ENCODE results near the gene ADH7.

ADH7 gene

DNA sequence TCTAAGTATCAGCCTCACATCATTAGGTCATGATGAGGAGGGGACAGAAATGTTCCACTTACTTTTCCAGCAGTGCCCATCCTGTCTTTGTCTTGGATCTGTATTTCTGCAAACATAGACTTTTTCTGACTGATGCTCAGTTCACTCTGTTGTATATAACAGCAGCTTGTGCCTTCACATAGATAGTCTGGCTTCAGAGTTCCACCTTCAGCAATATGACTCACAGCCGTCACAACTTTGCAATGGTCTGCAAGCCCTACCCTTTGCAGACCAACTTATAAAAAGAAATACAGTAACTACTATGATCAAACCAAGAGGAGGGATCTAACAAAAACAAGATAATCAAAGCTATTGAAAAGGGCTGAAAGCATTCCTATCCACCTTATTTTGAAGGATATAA, at the start of gene ADH7:
TSS of gene ADH7 (minus strand) at position 189 of the 400 bp plus-strand sequence. CDS start at position 80, 109 bp downstream.
- H3K27me3 ChIP-seq (ENCODE audit: control insufficient read depth, insufficient read depth, low read length): no peaks in the 10 kb centered on the region
- H3K9me3 ChIP-seq (ENCODE audit: control insufficient read depth, insufficient read depth, low read length): no peaks in the 10 kb centered on the region
- H3K36me3 ChIP-seq (ENCODE audit: control insufficient read depth, insufficient read depth, low read length): no peaks in the 10 kb centered on the region
- H3K9ac ChIP-seq (ENCODE audit: low read depth, low read length): no peak within 1 kb of the TSS
- no peak within 1 kb of the TSS for H3K4me3 ChIP-seq (ENCODE audit: low read depth, low read length)
- H3K4me1 ChIP-seq (ENCODE audit: control insufficient read depth, insufficient read depth, low read length): no peaks in the 10 kb centered on the region

DNA sequence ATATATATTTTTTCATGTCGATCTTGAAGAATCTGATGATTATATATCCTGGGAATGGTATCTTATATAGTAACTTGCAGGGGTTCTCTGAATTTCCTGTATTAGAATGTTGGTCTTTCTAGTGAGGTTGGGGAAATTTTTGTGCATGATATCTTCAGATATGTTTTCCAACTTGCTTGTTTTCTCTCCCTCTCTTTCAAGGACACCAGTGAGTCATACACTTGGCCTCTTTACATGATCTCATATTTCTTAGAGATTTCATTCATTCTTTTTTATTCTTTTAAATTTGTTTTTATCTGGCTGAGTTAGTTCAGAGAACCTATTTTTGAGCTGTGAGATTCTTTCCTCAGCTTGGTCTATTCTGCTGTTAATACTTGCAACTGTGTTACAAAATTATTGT, 48.5 kb upstream of the ADH7 start:
- no peak overlapping the region for H3K9ac ChIP-seq (ENCODE audit: low read depth, low read length)
- H3K4me3 ChIP-seq (ENCODE audit: low read depth, low read length): no peak overlapping the region

DNA sequence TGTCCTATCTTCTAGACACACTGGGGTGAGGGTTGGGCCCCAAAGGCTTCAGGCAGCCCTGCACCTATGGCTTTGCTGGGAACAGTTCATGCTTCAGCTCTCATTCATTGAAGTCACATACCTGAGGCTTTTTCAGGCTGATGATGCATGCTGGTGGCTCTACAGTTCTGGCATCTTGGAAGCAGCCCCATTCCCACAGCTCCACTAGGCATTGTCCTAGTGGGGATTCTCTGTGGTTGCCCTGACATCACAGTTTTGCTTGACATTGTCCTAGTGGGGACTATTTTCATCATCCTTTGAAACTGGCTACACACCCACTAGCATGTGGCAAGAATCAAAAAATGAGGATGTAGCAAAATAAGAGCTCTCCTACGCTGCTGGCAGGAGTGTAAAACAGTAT, 38.0 kb upstream of the ADH7 start:
- no peaks in the 10 kb centered on the region for H3K27me3 ChIP-seq (ENCODE audit: control insufficient read depth, insufficient read depth, low read length)
- H3K9me3 ChIP-seq (ENCODE audit: control insufficient read depth, insufficient read depth, low read length): no peaks in the 10 kb centered on the region
- H3K4me1 ChIP-seq (ENCODE audit: control insufficient read depth, insufficient read depth, low read length): no peaks in the 10 kb centered on the region

More for the DNA sequence above, 48.5 kb upstream of the ADH7 start:
- Histone ChIP-seq H3K36me3 (ENCODE audit: control insufficient read depth, insufficient read depth, low read length) (no peaks in the 10 kb centered on the region), H3K4me1 (ENCODE audit: control insufficient read depth, insufficient read depth, low read length) (no peaks in the 10 kb centered on the region), H3K9me3 (ENCODE audit: control insufficient read depth, insufficient read depth, low read length) (peaks cover 15% of the 10 kb centered on the region), H3K27me3 (ENCODE audit: control insufficient read depth, insufficient read depth, low read length) (no peaks in the 10 kb centered on the region)

GRCh38 chr4:99471896-99472295, 36.8 kb upstream of the ADH7 start:
- no peaks in the 10 kb centered on the region for H3K36me3 ChIP-seq (ENCODE audit: control insufficient read depth, insufficient read depth, low read length)
- H3K9ac ChIP-seq (ENCODE audit: low read depth, low read length): no peak overlapping the region
- no peaks in the 10 kb centered on the region for H3K27me3 ChIP-seq (ENCODE audit: control insufficient read depth, insufficient read depth, low read length)
- H3K4me1 ChIP-seq (ENCODE audit: control insufficient read depth, insufficient read depth, low read length): no peaks in the 10 kb centered on the region
- H3K9me3 ChIP-seq (ENCODE audit: control insufficient read depth, insufficient read depth, low read length): no peaks in the 10 kb centered on the region
- no peak overlapping the region for H3K4me3 ChIP-seq (ENCODE audit: low read depth, low read length)

More for the DNA sequence above, 38.0 kb upstream of the ADH7 start:
- H3K36me3 ChIP-seq (ENCODE audit: control insufficient read depth, insufficient read depth, low read length): no peaks in the 10 kb centered on the region
- H3K9ac ChIP-seq (ENCODE audit: low read depth, low read length): no peak overlapping the region
- no peak overlapping the region for H3K4me3 ChIP-seq (ENCODE audit: low read depth, low read length)

DNA sequence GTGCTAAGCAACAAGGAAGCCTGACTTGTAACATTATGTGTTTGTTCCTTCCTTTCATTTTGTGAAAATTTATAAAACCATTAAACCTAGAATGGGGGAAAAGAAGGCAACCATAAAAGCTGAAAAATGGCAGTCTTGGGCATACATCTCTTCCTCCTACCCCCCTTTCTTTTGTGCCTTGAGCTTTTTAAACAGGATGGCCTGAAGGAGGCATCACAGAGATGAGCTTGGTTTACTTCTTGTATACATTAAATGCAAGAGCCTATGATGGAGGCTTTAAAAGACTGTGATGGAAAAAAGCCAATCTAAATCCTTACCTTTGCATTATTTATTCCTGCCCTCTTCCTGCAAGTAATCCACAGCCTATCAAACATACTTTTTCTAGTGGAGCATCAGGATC, 36.2 kb upstream of the ADH7 start:
- no peaks in the 10 kb centered on the region for H3K4me1 ChIP-seq (ENCODE audit: control insufficient read depth, insufficient read depth, low read length)
- no peaks in the 10 kb centered on the region for H3K27me3 ChIP-seq (ENCODE audit: control insufficient read depth, insufficient read depth, low read length)
- no peaks in the 10 kb centered on the region for H3K9me3 ChIP-seq (ENCODE audit: control insufficient read depth, insufficient read depth, low read length)
- H3K36me3 ChIP-seq (ENCODE audit: control insufficient read depth, insufficient read depth, low read length): no peaks in the 10 kb centered on the region
- H3K9ac ChIP-seq (ENCODE audit: low read depth, low read length): no peak overlapping the region
- no peak overlapping the region for H3K4me3 ChIP-seq (ENCODE audit: low read depth, low read length)

DNA sequence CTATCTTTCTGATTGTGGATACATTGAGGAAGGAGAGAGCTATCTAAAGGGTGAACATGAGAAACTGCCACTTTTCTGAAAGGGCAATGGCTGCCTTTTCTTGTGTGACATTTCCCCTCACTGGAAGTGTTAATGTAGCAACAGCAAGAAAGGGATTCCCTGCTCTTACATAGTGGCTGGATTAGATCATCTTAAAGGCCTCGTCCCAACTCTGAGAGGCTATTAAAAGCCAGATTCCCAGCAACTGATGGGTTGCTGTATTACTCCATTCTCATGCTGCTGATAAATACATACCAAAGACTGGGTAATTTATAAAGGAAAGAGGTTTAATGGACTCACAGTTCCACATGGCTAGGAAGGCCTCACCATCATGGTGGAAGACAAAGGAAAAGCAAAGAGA, 33.7 kb upstream of the ADH7 start:
- H3K9ac ChIP-seq (ENCODE audit: low read depth, low read length): no peak overlapping the region
- H3K4me3 ChIP-seq (ENCODE audit: low read depth, low read length): no peak overlapping the region
- H3K9me3 ChIP-seq (ENCODE audit: control insufficient read depth, insufficient read depth, low read length): no peaks in the 10 kb centered on the region
- H3K36me3 ChIP-seq (ENCODE audit: control insufficient read depth, insufficient read depth, low read length): no peaks in the 10 kb centered on the region
- H3K27me3 ChIP-seq (ENCODE audit: control insufficient read depth, insufficient read depth, low read length): no peaks in the 10 kb centered on the region
- no peaks in the 10 kb centered on the region for H3K4me1 ChIP-seq (ENCODE audit: control insufficient read depth, insufficient read depth, low read length)

DNA sequence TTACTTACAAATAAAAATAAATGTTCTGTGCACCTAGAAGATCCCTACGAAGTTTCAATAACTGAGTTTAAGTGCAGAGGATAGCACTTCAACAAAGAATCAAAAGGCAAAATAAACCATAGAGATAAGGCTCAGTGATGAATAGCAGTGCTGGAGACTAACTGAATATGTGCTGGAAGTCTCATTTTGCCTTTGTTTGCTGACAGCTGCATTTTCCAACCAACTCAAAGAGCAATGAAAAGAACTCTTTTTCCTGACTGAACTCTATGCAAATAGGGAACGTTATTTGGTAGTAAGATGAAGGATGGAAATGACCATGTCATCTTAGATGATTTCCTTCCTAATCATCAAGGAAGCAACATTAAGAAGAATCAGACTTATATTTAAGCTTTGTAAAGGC, 32.7 kb upstream of the ADH7 start:
- no peaks in the 10 kb centered on the region for H3K27me3 ChIP-seq (ENCODE audit: control insufficient read depth, insufficient read depth, low read length)
- no peaks in the 10 kb centered on the region for H3K36me3 ChIP-seq (ENCODE audit: control insufficient read depth, insufficient read depth, low read length)
- H3K9ac ChIP-seq (ENCODE audit: low read depth, low read length): no peak overlapping the region
- H3K4me1 ChIP-seq (ENCODE audit: control insufficient read depth, insufficient read depth, low read length): no peaks in the 10 kb centered on the region
- no peak overlapping the region for H3K4me3 ChIP-seq (ENCODE audit: low read depth, low read length)
- no peaks in the 10 kb centered on the region for H3K9me3 ChIP-seq (ENCODE audit: control insufficient read depth, insufficient read depth, low read length)

DNA sequence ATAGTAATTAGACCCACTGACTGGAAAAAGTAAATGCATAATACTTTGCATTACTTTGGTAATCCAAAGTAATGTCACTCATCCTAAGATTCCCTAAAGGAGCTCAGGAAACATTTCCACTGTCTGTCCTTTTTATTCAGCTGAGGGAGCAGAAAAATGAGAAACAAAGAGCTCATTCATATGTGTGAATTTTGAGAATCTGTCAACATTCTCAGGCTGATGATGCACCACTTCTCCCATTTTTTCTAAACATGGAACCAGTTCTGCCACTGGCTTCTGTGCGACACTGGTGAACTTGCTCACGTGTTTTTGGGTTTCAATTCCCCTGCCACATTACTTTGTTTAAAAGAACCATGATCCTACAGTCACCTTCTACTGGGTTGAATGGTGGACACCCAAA, 28.4 kb upstream of the ADH7 start:
- H3K4me3 ChIP-seq (ENCODE audit: low read depth, low read length): no peak overlapping the region
- H3K9me3 ChIP-seq (ENCODE audit: control insufficient read depth, insufficient read depth, low read length): no peaks in the 10 kb centered on the region
- H3K36me3 ChIP-seq (ENCODE audit: control insufficient read depth, insufficient read depth, low read length): no peaks in the 10 kb centered on the region
- no peaks in the 10 kb centered on the region for H3K27me3 ChIP-seq (ENCODE audit: control insufficient read depth, insufficient read depth, low read length)
- no peak overlapping the region for H3K9ac ChIP-seq (ENCODE audit: low read depth, low read length)
- H3K4me1 ChIP-seq (ENCODE audit: control insufficient read depth, insufficient read depth, low read length): no peaks in the 10 kb centered on the region

DNA sequence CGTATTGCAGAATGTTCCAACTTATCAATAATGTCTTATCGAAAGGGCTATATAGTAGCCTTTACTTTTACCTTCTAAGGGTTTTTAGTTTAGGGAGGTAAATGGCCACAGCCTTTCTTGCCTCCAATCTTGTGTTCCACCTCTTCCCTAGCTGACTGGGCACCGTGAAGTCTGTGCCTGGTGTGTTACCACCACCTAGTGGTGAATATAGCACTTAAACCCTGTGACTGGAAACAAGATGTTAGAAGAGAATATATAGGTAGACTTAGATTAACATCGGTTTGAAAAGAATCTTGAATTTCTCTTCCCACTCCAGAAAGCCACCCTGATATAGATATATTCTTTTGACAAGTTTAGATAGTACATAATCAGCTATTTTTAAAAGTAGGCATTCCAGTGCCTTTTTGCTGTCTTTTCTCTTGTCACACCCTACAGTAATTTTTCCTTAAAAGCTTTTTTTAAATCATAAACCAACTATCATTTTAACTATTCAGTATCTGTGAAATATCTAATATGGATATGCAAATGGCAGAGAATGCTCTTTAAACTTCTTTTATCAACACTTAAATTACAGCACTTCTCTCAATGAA, 27.8 kb upstream of the ADH7 start:
- H3K27me3 ChIP-seq (ENCODE audit: control insufficient read depth, insufficient read depth, low read length): no peaks in the 10 kb centered on the region
- no peak overlapping the region for H3K4me3 ChIP-seq (ENCODE audit: low read depth, low read length)
- H3K9me3 ChIP-seq (ENCODE audit: control insufficient read depth, insufficient read depth, low read length): no peaks in the 10 kb centered on the region
- no peaks in the 10 kb centered on the region for H3K36me3 ChIP-seq (ENCODE audit: control insufficient read depth, insufficient read depth, low read length)
- H3K9ac ChIP-seq (ENCODE audit: low read depth, low read length): no peak overlapping the region
- H3K4me1 ChIP-seq (ENCODE audit: control insufficient read depth, insufficient read depth, low read length): no peaks in the 10 kb centered on the region

DNA sequence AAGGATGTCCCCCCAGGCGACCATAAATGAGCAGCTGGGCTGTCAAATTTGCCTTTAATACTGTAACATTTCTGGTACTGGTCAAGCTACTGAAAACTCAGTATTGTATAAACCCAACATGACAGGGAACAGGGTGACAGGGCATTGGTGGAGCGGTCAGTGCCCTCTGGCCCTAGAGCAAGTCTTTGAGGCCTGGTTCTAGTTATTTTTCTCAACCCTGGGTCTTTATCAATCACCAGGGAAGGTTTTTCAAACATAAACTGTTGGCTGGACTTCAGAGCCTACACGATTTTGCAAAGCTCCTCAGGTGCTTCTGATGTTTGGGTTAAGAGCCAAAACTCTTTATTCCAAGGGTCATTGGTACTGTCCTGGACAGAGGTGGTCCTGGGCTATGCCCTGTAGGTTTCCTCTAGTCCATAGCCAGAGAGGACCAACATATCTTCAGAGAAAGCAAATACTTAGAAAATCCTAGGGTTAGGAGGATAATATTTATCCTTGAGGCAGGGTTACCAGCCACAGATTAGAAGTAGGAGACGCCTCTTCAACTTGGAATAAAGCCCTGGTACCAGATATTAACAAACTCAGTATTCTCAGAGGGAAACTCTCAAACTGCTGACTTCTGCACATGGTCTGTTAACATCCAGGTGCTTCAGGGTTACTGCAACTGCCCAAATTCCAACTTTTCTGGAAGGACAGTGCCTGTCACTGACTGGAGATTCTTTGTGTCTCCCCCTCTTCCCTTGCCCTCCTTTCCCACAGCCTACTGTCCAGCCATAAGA, 26.7 kb upstream of the ADH7 start:
- H3K4me3 ChIP-seq (ENCODE audit: low read depth, low read length): no peak overlapping the region
- no peaks in the 10 kb centered on the region for H3K36me3 ChIP-seq (ENCODE audit: control insufficient read depth, insufficient read depth, low read length)
- no peaks in the 10 kb centered on the region for H3K4me1 ChIP-seq (ENCODE audit: control insufficient read depth, insufficient read depth, low read length)
- H3K27me3 ChIP-seq (ENCODE audit: control insufficient read depth, insufficient read depth, low read length): no peaks in the 10 kb centered on the region
- H3K9me3 ChIP-seq (ENCODE audit: control insufficient read depth, insufficient read depth, low read length): no peaks in the 10 kb centered on the region
- H3K9ac ChIP-seq (ENCODE audit: low read depth, low read length): no peak overlapping the region

DNA sequence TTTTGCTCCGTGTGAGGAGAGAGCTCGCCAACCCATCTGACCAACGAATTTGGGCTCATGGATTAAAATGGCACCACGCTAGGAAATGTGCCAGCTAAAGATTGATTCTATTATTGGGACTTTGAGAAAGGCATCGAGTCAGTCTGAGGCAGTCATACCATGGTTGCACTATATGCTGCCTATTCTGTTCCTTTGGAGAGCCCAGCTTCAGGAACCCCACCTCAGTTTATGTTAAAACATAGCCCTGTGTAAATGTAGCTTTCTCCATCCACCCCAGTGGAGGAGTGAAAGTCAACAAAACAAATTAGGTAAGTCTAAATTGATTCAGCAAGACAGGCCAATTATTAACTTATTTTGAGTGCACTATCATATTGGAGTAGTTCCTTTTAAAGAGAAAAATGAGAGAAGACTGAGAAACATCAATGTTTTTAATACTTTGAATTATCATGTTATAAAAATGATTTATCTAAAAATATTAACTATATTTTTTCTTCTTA, 24.5 kb upstream of the ADH7 start:
- no peak overlapping the region for H3K9ac ChIP-seq (ENCODE audit: low read depth, low read length)
- no peaks in the 10 kb centered on the region for H3K4me1 ChIP-seq (ENCODE audit: control insufficient read depth, insufficient read depth, low read length)
- no peak overlapping the region for H3K4me3 ChIP-seq (ENCODE audit: low read depth, low read length)
- no peaks in the 10 kb centered on the region for H3K27me3 ChIP-seq (ENCODE audit: control insufficient read depth, insufficient read depth, low read length)
- no peaks in the 10 kb centered on the region for H3K36me3 ChIP-seq (ENCODE audit: control insufficient read depth, insufficient read depth, low read length)
- no peaks in the 10 kb centered on the region for H3K9me3 ChIP-seq (ENCODE audit: control insufficient read depth, insufficient read depth, low read length)

- Histone ChIP-seq H3K9me3 (ENCODE audit: control insufficient read depth, insufficient read depth, low read length) (no peaks in the 10 kb centered on the region), H3K4me1 (ENCODE audit: control insufficient read depth, insufficient read depth, low read length) (no peaks in the 10 kb centered on the region), H3K27me3 (ENCODE audit: control insufficient read depth, insufficient read depth, low read length) (no peaks in the 10 kb centered on the region), H3K36me3 (ENCODE audit: control insufficient read depth, insufficient read depth, low read length) (no peaks in the 10 kb centered on the region), H3K4me3 (ENCODE audit: low read depth, low read length) (no peak overlapping the region), H3K9ac (ENCODE audit: low read depth, low read length) (no peak overlapping the region)
These were observed 23.8 kb upstream of the ADH7 start for GRCh38 chr4:99458911-99459447.
